SK-N-SH (cell line): ENCODE measurements around the gene KCNK15. TPM values are rescaled to one million over a fixed set of nuclear protein-coding genes. Genes with fewer than 3 reads are reported as not detected.

Experiments
- CTCF ChIA-PET: fragments of 300-600, 350-600 bp; formaldehyde crosslinking; extraction: SDS; loops from one replicate; lab custom pipeline; 2021; lab: Yijun Ruan, JAX
- POLR2A ChIA-PET: fragments of 350-600 bp; sonication (Branson Sonifier 250); formaldehyde crosslinking; extraction: SDS; loops from one replicate; lab custom pipeline; 2020; ENCODE audit warnings: antibody characterized with exemption, inconsistent platforms; lab: Yijun Ruan, JAX
- DNase-seq: peaks from one replicate; pipeline ENCODE4 v3.0.0; 2012
- H2AFZ ChIP-seq: fragments of 200-600 bp; sonication (generic); 2 replicates; pipeline ENCODE4 v1.8.1; 2016; ENCODE audit warnings: antibody characterized with exemption, mild to moderate bottlenecking, low read depth
- H3F3A ChIP-seq: fragments of 200-600 bp; sonication (generic); replicated peaks from 2 replicates; pipeline ENCODE3; 2016; ENCODE audit warnings: antibody characterized with exemption, mild to moderate bottlenecking; ENCODE audit not compliant: insufficient read depth
- H3K27ac ChIP-seq, 2 experiments: fragments of 200-500 bp in 1 of 2; fragments of 200-600 bp in 1 of 2; sonication (Bioruptor generic) in 1 of 2; sonication (generic), shearing (Covaris generic) in 1 of 2; 2 replicates each; pipeline versions ENCODE4 v1.5.1 to v1.6.1; 2014 to 2016; ENCODE audit warnings: low read depth in 2 of 2, inconsistent platforms in 1 of 2, low read length in 1 of 2, mild to moderate bottlenecking in 1 of 2, mixed read lengths in 1 of 2
- H3K27me3 ChIP-seq: fragments of 200-600 bp; sonication (generic), shearing (Covaris generic); 2 replicates; pipeline ENCODE4 v1.6.1; 2016; ENCODE audit warnings: mixed run types; ENCODE audit not compliant: insufficient read depth
- H3K36me3 ChIP-seq, 2 experiments: fragments of 200-500 bp in 1 of 2; fragments of 200-600 bp in 1 of 2; sonication (Bioruptor generic) in 1 of 2; sonication (generic) in 1 of 2; replicated peaks in 1 of 2; 2 replicates each; pipeline versions ENCODE3 to v1.5.1; 2014 to 2016; ENCODE audit warnings: low read length in 1 of 2, mild to moderate bottlenecking in 1 of 2; ENCODE audit not compliant: insufficient read depth in 2 of 2, control insufficient read depth in 1 of 2
- H3K4me1 ChIP-seq, 2 experiments: fragments of 200-500 bp in 1 of 2; fragments of 200-600 bp in 1 of 2; sonication (Bioruptor generic) in 1 of 2; sonication (generic), shearing (Covaris generic) in 1 of 2; 2 replicates each; pipeline versions ENCODE4 v1.5.1 to v1.6.1; 2014 to 2016; ENCODE audit warnings: low read depth in 1 of 2, low read length in 1 of 2, mixed run types in 1 of 2; ENCODE audit not compliant: insufficient read depth in 2 of 2, control insufficient read depth in 1 of 2
- H3K4me2 ChIP-seq: fragments of 200-600 bp; sonication (generic), shearing (Covaris generic); 2 replicates; pipeline ENCODE4 v1.6.1; 2017; ENCODE audit warnings: mixed run types
- H3K4me3 ChIP-seq, 2 experiments: fragments of 200-500 bp in 1 of 2; fragments of 200-600 bp in 1 of 2; sonication (Bioruptor generic) in 1 of 2; sonication (generic), shearing (Covaris generic) in 1 of 2; 2 replicates each; pipeline versions ENCODE4 v1.5.1 to v1.8.1; 2014 to 2016; ENCODE audit warnings: low read depth in 2 of 2, inconsistent platforms in 1 of 2, low read length in 1 of 2, mild to moderate bottlenecking in 1 of 2, mixed read lengths in 1 of 2, moderate library complexity in 1 of 2
- H3K79me2 ChIP-seq: fragments of 200-600 bp; sonication (generic); 2 replicates; pipeline ENCODE4 v1.8.1; 2017; ENCODE audit warnings: mild to moderate bottlenecking; ENCODE audit not compliant: insufficient read depth
- H3K9ac ChIP-seq: fragments of 200-600 bp; sonication (generic); 2 replicates; pipeline ENCODE4 v1.6.1; 2017; ENCODE audit warnings: mixed run types
- H3K9me2 ChIP-seq: fragments of 200-600 bp; sonication (generic); 2 replicates; pipeline ENCODE4 v1.6.1; 2017; ENCODE audit warnings: mixed run types
- H3K9me3 ChIP-seq: fragments of 200-600 bp; sonication (generic); 2 replicates; pipeline ENCODE4 v1.6.1; 2017; ENCODE audit warnings: mixed run types, mild to moderate bottlenecking, moderate library complexity
- H4K20me1 ChIP-seq: fragments of 200-600 bp; sonication (generic); 2 replicates; pipeline ENCODE4 v1.6.1; 2017; ENCODE audit warnings: mild to moderate bottlenecking, mixed run types; ENCODE audit not compliant: insufficient read depth
- ELF1 ChIP-seq: IDR thresholded peaks from 2 replicates; pipeline ENCODE4 v1.4.0; 2012
- EZH2phosphoT487 ChIP-seq: fragments of 200-600 bp; sonication (generic); IDR thresholded peaks from 2 replicates; pipeline ENCODE4 v1.6.1; 2017; ENCODE audit warnings: low read depth, mixed run types, mild to moderate bottlenecking, antibody characterized with exemption, moderate library complexity, borderline replicate concordance
- FOSL2 ChIP-seq: IDR thresholded peaks from 2 replicates; pipeline ENCODE4 v1.4.0; 2012; ENCODE audit warnings: low read depth, mild to moderate bottlenecking, moderate library complexity, borderline replicate concordance
- FOXJ3 ChIP-seq: sonication (generic); formaldehyde crosslinking; IDR thresholded peaks from 2 replicates; pipeline ENCODE4 v1.5.1; 2020; ENCODE audit warnings: mild to moderate bottlenecking, missing genetic modification reagents
- GATA2 ChIP-seq: sonication (generic); formaldehyde crosslinking; IDR thresholded peaks from 2 replicates; pipeline ENCODE4 v1.5.0; 2020; ENCODE audit warnings: mild to moderate bottlenecking, missing genetic modification reagents
- JUND ChIP-seq: IDR thresholded peaks from 2 replicates; pipeline ENCODE4 v1.4.0; 2012
- MEF2A ChIP-seq: IDR thresholded peaks from 2 replicates; pipeline ENCODE4 v1.4.0; 2012; ENCODE audit warnings: low read depth, borderline replicate concordance
- MXI1 ChIP-seq: IDR thresholded peaks from 2 replicates; pipeline ENCODE4 v1.6.1; 2012; ENCODE audit warnings: mild to moderate bottlenecking, low read depth, low read length, improper control_type of control experiment
- NRF1 ChIP-seq: IDR thresholded peaks from 2 replicates; pipeline ENCODE4 v1.6.1; 2012; ENCODE audit warnings: low read depth, mild to moderate bottlenecking, low read length
- PBX3 ChIP-seq: IDR thresholded peaks from 2 replicates; pipeline ENCODE4; 2012
- RCOR1 ChIP-seq: fragments of 150-350 bp; IDR thresholded peaks from 2 replicates; pipeline ENCODE4 v1.6.1; 2017; ENCODE audit warnings: antibody characterized with exemption, low read length
- SIN3A ChIP-seq: IDR thresholded peaks from 2 replicates; pipeline ENCODE4 v1.6.1; 2012; ENCODE audit warnings: low read depth, mild to moderate bottlenecking, low read length, moderate library complexity, borderline replicate concordance
- TAF1 ChIP-seq: IDR thresholded peaks from 2 replicates; pipeline ENCODE4 v1.6.1; 2012; ENCODE audit warnings: low read depth, mild to moderate bottlenecking, low read length, moderate library complexity, borderline replicate concordance
- YY1 ChIP-seq: IDR thresholded peaks from 2 replicates; pipeline ENCODE4 v1.4.0; 2012; ENCODE audit warnings: low read depth, mild to moderate bottlenecking
- WGBS: methylation state at CpG from one replicate; pipeline ENCODE4 v1.1.6; 2017; ENCODE audit warnings: low lambda C conversion rate; 5-methylcytosine and 5-hydroxymethylcytosine counted together
- polyA plus RNA-seq, 3 experiments: library from polyadenylated mRNA; depleted of rRNA; stranded (reverse); fragments of >200 nt; gene quantifications; 2 replicates each; pipeline ENCODE4 v1.2.3, GENCODE V29; 2012
- TF ChIP-seq, protein P1 (sequence below): fragments of 150-350 bp; IDR thresholded peaks from 2 replicates; pipeline ENCODE4 v1.6.1; 2016; ENCODE audit warnings: mild to moderate bottlenecking, low read depth, low read length
- TF ChIP-seq, protein P2 (sequence below): IDR thresholded peaks from 2 replicates; pipeline ENCODE4 v1.4.0; 2012; ENCODE audit warnings: low read depth
- TF ChIP-seq, protein P3 (sequence below): IDR thresholded peaks from 2 replicates; pipeline ENCODE4 v1.4.0; 2012; ENCODE audit warnings: low read depth, borderline replicate concordance
- TF ChIP-seq, protein P4 (sequence below): fragments of 150-350 bp; IDR thresholded peaks from 2 replicates; pipeline ENCODE4 v1.6.1; 2017; ENCODE audit warnings: antibody characterized with exemption, low read length, low read depth, borderline replicate concordance

KCNK15 gene
- polyA plus RNA-seq, 1 of the 3 experiments (the other 2 are of a cell fraction), result 0.02 TPM

DNA sequence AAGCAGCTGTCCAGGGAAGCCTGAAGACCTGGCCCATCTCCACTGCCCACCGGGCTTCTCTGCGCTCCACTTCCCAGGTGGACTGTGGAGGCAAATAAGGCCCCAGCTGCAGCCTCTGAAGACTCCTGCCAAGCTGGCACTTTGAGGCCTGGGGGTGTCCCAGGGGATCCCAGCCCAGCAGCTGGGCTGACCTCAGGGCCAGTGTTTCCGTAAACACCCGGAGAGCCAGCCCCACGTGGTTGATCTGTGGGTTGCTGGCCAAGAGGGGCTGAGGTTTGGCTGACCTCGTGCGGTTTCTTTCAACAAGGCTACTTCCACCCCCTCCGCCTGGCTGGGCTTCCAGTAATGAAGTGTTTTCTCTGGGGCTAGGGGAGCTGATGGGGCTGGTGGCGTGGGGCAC, 42.9 kb upstream of the KCNK15 start (continued):
- TF ChIP-seq, protein P1, sequence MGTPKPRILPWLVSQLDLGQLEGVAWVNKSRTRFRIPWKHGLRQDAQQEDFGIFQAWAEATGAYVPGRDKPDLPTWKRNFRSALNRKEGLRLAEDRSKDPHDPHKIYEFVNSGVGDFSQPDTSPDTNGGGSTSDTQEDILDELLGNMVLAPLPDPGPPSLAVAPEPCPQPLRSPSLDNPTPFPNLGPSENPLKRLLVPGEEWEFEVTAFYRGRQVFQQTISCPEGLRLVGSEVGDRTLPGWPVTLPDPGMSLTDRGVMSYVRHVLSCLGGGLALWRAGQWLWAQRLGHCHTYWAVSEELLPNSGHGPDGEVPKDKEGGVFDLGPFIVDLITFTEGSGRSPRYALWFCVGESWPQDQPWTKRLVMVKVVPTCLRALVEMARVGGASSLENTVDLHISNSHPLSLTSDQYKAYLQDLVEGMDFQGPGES, result no peak
- no peak for TF ChIP-seq MXI1

GRCh38 chr20:44703183-44703925, 42.3 kb upstream of the KCNK15 start:
- peak overlapping the region; percentile 62; the same call in 1 of the 2 replicates for H2AFZ ChIP-seq
- CTCF ChIA-PET, result interaction anchor here (0.6 to 7.0 kb wide), 4 partner anchors 20 to 164 kb away, joined by 3 to 61 read pairs (median 4); no protein-coding TSS in a partner anchor

More at GRCh38 chr20:44703183-44703925, 42.3 kb upstream of the KCNK15 start:
- no peak overlapping the region for H3K9ac ChIP-seq
- H3K4me2 ChIP-seq, result no peak overlapping the region
- DNase-seq, result no peak
- H3K4me1 ChIP-seq, result peaks cover 5 to 14% of the 10 kb centered on the region in 2 experiments; a peak in 2 of 4 replicates
- H3F3A ChIP-seq, result no peaks in the 10 kb centered on the region
- POLR2A ChIA-PET, result no interaction called here
- H3K4me3 ChIP-seq, result no peak overlapping the region
- no peaks in the 10 kb centered on the region for H3K9me3 ChIP-seq
- no peaks in the 10 kb centered on the region for H3K27me3 ChIP-seq
- H3K9me2 ChIP-seq, result no peaks in the 10 kb centered on the region
- TF ChIP-seq JUND (no peak), EZH2phosphoT487 (no peak), YY1 (no peak), ELF1 (no peak), PBX3 (no peak), NRF1 (no peak), GATA2 (CRISPR knock-in tag) (no peak), FOSL2 (no peak), TAF1 (no peak), SIN3A (no peak), RCOR1 (no peak), MEF2A (no peak), FOXJ3 (CRISPR knock-in tag) (no peak), MXI1 (no peak)
- TF ChIP-seq, protein P2, sequence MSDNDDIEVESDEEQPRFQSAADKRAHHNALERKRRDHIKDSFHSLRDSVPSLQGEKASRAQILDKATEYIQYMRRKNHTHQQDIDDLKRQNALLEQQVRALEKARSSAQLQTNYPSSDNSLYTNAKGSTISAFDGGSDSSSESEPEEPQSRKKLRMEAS, result no peak
- TF ChIP-seq, protein P3, sequence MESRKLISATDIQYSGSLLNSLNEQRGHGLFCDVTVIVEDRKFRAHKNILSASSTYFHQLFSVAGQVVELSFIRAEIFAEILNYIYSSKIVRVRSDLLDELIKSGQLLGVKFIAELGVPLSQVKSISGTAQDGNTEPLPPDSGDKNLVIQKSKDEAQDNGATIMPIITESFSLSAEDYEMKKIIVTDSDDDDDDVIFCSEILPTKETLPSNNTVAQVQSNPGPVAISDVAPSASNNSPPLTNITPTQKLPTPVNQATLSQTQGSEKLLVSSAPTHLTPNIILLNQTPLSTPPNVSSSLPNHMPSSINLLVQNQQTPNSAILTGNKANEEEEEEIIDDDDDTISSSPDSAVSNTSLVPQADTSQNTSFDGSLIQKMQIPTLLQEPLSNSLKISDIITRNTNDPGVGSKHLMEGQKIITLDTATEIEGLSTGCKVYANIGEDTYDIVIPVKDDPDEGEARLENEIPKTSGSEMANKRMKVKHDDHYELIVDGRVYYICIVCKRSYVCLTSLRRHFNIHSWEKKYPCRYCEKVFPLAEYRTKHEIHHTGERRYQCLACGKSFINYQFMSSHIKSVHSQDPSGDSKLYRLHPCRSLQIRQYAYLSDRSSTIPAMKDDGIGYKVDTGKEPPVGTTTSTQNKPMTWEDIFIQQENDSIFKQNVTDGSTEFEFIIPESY, result no peak
- TF ChIP-seq, protein P4, sequence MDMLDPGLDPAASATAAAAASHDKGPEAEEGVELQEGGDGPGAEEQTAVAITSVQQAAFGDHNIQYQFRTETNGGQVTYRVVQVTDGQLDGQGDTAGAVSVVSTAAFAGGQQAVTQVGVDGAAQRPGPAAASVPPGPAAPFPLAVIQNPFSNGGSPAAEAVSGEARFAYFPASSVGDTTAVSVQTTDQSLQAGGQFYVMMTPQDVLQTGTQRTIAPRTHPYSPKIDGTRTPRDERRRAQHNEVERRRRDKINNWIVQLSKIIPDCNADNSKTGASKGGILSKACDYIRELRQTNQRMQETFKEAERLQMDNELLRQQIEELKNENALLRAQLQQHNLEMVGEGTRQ, result no peak
- no peaks in the 10 kb centered on the region for H3K79me2 ChIP-seq
- WGBS, result 92% methylated on average over 11 of the region's 12 CpGs
- H4K20me1 ChIP-seq, result no peaks in the 10 kb centered on the region
- H3K36me3 ChIP-seq, result no peaks in the 10 kb centered on the region
- H3K27ac ChIP-seq, result no peak overlapping the region
